GM13976 (cell line): ENCODE data around the gene ARHGAP11B.
A peak's percentile ranks its signal among the peaks of the same experiment; 100 is the strongest.
"Not testable (repeated sequence)": the region's sequence is repeated elsewhere in the genome, so short reads cannot be mapped to it uniquely, and the experiment has no call there.

Source experiments
- DNase-seq: peaks from one replicate; pipeline ENCODE4 v3.0.0; 2012; ENCODE audit warnings: low spot score
- in situ Hi-C: fragments of 300-500 bp; cut with MboI; formaldehyde crosslinking; loops from one replicate; pipeline ENCODE4 v1.12.0; 2022; ENCODE audit warnings: low sequenced_read_pairs, mixed read lengths, inconsistent platforms; ENCODE audit not compliant: unreplicated experiment
- TF ChIP-seq, protein P1 (sequence below): IDR thresholded peaks from 2 replicates; pipeline ENCODE4 v1.5.1; 2012; ENCODE audit warnings: borderline replicate concordance, mild to moderate bottlenecking; ENCODE audit not compliant: insufficient read depth; ENCODE audit errors: extremely low read depth, missing control alignments, control extremely low read depth

Gene ARHGAP11B

DNA sequence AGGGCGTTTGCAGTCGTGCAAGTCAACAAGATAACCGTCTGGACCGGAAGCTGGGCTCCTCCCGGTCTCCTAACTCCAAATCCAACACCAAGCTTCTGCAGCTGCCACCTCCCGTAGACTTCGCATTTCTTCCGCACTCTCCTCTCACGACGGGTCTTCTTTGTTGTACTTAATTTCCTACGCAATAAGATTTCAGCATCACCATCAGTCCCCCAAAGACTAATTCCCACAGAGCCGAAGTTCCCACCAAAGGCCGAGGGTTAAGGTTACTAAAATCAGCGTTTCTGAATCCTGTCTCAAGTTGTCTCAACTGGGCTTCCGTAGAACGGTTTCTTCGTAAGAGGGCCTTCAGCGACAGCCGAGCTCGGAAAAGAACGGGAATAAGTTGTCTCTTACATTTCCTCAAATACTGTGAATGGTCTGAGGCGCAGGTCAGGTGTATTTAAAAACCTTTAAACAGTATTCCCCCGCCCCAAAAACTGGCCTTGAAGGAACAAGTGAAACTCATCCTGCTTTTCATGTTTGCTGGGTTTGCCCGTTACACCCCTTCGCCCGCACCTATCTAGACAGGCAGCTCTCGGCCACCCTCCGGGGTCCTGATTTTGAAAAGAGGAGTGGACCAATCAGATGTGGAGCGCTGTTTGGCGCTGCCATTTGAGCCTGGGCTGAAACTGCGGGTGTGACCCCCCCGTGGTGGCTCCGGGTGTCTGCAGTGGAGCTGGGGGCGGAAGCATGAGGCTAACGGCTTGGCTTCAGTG, at the start of gene ARHGAP11B:
ARHGAP11B (plus strand) TSS at position 693 of the 758 bp plus-strand sequence.
- in situ Hi-C loops: loop anchor here (25.0 kb wide), 1 partner anchor 1987 kb away; the partner anchor contains the start of gene ARHGAP11A
- peak; percentile 82 for DNase-seq

DNA sequence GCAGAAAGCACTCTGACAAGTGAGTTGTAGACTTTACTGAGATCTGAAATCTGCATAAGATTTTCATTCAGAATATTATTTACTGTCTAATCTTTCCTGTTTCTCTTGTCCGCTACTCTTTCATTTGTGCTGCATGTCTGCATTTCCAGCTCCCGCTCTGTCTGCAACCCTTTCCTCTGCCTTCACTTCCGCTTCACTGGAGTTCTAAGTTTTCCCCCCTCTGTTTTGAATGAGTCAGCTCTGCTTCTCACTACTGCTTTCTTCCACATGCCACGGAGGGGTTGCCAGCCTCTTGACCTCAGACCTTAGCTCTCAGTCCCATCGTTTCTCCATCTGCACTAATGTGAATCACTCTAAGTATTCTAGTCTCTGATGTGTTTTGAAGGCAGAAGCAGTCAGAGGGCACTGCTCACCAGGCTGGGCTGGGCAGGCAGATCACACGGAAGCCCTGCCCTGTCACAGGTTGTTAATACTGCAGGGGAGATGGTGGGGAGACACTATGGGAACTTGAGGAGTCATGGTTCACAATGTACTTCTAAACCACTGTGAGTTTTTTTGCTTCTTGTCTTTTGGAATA, 46.4 kb upstream of the ARHGAP11B start:
- DNase-seq, in situ Hi-C loops: not testable (repeated sequence)

DNA sequence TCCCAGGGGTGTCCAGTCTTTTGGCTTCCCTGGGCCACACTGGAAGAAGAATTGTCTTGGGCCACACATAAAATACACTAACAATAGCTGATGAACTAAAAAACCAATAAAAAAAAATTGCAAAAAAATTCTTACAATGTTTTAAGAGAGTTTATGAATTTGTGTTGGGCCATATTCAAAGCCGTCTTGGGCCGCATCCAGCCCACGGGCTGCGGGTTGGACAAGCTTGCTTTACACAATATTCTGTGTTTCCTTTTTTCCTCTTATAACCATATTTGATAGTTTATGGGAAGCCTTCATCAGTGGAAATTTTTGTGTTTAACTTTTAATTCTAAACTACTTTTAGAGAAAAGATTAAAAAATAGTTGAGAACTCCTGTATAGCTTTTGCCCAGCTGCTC, 45.2 kb upstream of the ARHGAP11B start:
- DNase-seq, in situ Hi-C loops: not testable (repeated sequence)

DNA sequence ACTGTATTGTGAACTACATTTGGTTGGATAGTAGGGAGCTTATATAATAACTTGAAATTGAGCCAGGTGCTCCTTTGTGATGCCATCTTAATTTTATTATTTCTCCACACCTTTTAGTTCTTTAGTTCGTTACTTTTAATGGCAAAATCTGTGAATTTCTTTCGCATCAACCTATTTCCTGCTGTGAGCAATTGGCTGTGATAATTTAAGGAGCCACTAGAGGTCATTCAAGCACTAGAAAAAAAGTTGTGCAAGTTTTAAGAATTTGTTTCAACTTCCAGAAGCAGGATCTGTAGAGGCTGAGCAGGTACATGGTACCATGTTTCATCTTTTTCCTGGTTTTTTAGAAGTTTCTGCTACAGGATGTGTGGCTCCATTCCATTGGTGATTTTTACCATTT, 27.0 kb upstream of the ARHGAP11B start:
- in situ Hi-C loops, DNase-seq: not testable (repeated sequence)

DNA sequence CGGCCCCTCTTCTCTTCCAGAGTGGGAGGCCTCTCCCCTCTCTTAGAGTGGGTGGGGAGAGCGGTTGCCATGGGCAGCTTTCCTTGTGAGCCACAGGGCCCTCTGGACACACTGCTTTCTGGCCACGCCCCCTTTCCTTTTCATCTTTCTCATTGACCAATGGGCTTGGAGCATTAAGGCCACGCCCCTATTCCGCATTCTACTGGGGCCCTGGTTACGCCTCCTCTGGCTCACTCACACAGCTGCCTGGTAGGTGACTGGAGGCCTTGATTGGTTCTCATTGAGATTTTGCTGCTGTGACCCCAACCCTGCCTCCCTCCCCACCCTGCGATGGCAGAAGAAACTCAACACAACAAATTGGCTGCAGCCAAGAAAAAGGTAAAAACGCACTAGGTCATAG, 22.1 kb upstream of the ARHGAP11B start, which contains the start of gene GOLGA8H:
GOLGA8H (plus strand) TSS at position 233 of the 400 bp plus-strand sequence; CDS start at position 331, 98 bp downstream.
- in situ Hi-C loops, DNase-seq: not testable (repeated sequence)

DNA sequence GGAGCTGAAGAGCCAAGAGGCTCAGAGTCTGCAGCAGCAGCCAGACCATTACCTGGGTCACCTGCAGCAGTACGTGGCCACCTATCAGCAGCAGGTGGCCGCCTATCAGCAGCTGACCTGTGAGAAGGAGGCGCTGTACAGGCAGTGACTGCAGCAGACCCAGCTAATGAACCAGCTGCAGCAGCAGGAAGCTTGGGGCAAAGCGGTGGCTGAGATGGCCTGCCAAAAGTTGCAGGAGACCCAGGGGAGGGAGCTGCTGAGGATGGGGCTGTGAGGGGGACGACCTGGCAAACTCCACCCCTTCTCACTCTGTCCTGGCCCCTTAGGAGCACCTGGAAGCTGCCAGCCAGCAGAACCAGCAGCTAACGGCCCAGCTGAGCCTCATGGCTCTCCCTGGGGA, 13.7 kb upstream of the ARHGAP11B start:
- in situ Hi-C loops, DNase-seq: not testable (repeated sequence)

DNA sequence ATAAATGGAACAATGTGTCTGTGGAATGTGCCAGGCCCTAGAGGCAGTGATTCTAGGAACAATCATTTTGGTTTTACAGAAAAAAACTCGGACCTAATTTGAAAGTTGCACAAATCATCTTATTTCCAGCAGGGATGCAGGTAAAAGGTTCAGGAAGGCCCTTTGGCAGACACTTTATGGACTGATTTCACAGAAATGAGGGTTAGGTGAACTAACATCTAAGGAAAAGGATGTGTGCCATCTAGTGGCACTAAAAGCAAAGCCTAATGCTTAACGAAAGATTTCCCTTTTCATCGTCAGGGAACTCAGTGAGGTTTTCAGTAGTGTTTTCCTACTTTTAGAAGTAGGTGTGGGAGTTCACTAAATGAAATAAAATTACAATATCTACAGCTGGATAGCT, 4.6 kb upstream of the ARHGAP11B start:
- in situ Hi-C loops, DNase-seq: not testable (repeated sequence)

DNA sequence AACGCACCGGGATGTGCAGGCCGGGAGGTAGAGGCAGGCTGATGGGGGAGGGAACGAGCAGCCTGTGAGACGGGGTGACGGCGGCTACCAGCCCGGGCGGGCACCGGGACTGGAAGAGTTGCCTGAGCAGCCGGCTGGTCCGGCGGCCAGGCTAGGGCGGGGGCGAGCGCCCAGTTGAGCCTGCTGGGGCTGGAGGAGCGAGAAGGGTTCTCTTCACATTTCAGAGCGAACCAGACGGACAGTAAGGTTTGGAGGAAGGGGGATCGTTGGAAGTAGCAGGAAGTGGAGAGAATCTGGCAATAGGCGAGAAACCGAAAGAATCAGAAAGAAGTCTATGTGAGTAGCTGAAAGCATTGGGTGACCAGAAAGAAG, 252 bp downstream of the ARHGAP11B start:
- peak; percentile 11 for DNase-seq
- in situ Hi-C loops: loop anchor here (25.0 kb wide), 1 partner anchor 1986 kb away; the partner anchor contains the start of gene ARHGAP11A

DNA sequence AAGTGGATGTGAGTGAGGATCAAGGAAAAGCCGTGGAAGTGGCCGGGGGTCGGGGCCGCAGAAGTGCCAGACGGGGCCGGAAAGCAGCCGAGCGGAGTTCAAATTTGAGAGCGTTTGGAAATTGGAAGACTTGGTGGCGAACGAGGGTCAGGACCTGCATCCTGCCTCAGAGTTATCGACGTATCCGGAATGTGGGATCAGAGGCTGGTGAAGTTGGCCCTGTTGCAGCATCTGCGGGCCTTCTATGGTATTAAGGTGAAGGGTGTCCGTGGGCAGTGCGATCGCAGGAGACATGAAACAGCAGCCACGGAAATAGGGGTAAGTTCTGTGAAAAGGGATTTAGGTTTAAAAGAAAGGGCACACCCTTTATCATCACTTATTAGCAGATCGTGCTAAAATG, 704 bp downstream of the ARHGAP11B start:
- in situ Hi-C loops: loop anchor here (25.0 kb wide), 1 partner anchor 1986 kb away; the partner anchor contains the start of gene ARHGAP11A

DNA sequence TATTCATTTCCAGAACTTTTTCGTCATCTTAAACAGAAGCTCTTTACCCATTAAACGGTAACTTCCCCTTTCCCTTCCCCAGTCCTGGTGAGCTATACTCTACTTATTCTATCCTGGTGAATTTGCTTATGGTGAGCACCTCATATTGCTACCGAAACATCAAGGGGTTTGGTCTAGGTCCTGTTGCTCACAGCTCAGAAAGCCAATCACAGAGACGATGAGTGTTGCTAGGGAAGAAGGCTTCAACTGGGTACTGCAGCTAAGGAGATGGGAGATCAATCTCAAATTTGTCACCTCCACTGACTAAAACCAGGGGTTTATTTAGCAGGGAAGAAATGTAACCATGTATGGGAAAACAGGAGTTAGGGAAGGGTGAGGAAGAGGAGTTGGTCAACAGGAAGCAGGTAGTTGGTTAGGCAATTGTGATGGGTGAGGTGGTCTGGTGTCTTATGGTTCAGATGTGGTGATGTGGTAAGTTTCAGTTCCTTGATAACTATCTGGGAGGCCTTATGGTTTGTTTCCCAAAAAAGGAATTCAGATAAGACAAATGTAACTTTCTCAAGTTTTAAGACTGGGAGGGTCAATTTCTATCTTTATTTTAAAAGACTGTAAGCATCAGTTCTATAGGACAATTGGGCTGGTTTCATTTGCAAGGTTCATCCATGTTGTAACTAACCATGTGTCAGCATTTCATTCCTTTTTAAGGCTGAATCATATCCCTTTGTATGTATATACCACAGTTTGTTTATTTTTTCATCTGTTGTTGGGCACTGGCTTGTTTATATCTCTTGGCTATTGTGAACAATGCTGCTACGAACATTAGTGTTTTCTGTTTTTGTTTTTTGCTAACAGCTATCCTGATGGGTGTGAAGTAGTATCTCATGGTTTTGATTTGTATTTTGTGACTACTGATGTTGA, 24.3 kb downstream of the ARHGAP11B start:
- DNase-seq: peak; percentile 59
- TF ChIP-seq, protein P1, sequence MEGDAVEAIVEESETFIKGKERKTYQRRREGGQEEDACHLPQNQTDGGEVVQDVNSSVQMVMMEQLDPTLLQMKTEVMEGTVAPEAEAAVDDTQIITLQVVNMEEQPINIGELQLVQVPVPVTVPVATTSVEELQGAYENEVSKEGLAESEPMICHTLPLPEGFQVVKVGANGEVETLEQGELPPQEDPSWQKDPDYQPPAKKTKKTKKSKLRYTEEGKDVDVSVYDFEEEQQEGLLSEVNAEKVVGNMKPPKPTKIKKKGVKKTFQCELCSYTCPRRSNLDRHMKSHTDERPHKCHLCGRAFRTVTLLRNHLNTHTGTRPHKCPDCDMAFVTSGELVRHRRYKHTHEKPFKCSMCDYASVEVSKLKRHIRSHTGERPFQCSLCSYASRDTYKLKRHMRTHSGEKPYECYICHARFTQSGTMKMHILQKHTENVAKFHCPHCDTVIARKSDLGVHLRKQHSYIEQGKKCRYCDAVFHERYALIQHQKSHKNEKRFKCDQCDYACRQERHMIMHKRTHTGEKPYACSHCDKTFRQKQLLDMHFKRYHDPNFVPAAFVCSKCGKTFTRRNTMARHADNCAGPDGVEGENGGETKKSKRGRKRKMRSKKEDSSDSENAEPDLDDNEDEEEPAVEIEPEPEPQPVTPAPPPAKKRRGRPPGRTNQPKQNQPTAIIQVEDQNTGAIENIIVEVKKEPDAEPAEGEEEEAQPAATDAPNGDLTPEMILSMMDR: no peak
- in situ Hi-C loops: no loop called here

More for the DNA sequence above, 704 bp downstream of the ARHGAP11B start:
- DNase-seq: not testable (repeated sequence)

DNA sequence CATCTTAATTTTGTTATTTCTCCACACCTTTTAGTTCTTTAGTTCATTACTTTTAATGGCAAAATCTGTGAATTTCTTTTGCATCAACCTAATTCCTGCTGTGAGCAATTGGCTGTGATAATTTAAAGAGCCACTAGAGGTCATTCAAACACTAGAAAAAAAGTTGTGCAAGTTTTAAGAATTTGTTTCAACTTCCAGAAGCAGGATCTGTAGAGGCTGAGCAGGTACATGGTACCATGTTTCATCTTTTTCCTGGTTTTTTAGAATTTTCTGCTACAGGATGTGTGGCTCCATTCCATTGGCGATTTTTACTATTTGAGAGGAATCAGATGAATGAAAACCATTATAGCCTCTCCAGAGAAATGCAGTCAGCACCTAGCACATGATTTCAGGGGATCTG, 35.2 kb downstream of the ARHGAP11B start:
- DNase-seq, in situ Hi-C loops: not testable (repeated sequence)

DNA sequence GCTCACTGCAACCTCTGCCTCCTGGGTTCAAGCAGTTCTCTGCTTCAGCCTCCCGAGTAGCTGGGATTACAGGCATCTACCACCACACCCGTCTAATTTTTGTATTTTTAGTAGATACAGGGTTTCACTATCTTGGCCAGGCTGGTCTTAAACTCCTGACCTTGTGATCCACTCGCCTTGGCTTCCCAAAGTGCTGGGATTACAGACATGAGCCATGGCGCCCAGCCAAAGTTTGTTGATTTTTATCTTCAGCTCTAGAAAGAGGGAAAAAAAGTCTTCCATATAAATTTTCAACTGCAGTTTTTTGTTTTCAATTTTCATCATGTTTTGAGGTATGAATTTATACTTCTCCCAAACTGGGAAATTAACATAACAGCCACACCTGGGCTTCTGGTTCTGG, 43.7 kb downstream of the ARHGAP11B start:
- in situ Hi-C loops: not testable (repeated sequence)

More for the DNA sequence above, 43.7 kb downstream of the ARHGAP11B start:
- DNase-seq: not testable (repeated sequence)
